UCSD-AML1 (cell line): ENCODE data around the gene TCERG1L.
"Not testable (repeated sequence)": the region's sequence is repeated elsewhere in the genome, so short reads cannot be mapped to it uniquely, and the experiment has no call there.

Experiments used
- DNase-seq: peaks from one replicate; lab custom pipeline; 2025; ENCODE audit not compliant: unreplicated experiment; lab: John Stamatoyannopoulos, UW

TCERG1L gene

DNA sequence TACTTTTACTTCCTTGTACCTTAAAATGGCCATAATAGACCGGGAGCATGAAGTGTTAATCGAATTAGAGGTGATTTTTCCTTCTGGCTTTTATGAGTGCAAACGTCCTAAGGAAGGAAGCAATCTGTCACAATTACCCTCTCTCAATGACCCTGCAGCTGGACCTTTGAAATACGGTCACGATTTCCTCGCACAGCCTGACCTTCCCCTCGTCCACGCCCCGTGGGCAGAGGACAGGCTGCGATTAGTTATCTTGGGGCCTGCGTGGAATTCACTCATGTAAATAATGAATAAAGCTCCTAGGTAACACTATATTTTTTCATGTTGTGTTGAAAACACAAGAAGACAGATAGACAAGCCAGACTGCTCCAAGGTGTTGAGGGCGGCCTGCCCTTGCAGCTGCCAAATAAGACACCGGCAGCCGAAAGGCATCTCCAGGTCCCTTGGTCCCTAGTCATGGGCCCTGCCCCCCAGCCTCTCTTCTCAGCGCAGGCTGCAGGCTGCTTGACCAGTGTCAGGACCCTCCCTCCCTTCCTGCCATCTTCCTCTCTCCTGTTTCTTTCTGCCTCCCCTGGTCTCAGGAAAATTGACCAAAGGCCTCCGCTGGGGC lies 199.9 kb downstream of the TCERG1L start:
- DNase-seq = no peak

- DNase-seq = no peak
These were observed 200.5 kb downstream of the TCERG1L start for GRCh38 chr10:131111007-131111406.

- no peak for DNase-seq
These were observed 201.2 kb downstream of the TCERG1L start for GRCh38 chr10:131110241-131110783.

GRCh38 chr10:131109726-131110125 lies 201.8 kb downstream of the TCERG1L start:
- DNase-seq = no peak

DNA sequence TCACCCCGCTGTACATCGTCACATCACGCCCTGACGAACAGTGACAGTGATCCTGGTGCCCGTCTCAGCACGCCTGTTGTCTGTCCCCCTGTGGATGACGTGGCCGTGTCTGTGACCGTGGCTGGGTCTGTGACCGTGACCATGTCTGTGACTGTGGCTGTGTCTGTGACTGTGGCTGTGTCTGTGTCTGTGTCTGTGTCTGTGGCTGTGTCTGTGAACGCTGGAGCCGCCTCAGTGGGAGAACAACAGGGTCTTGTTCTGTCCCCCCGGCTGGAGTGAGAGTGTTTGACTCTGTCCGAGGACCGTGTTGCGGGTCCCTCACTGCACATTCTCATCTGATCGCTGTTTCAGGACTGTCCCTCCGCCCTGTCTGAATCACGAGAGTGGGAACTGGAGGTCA lies 202.2 kb downstream of the TCERG1L start:
- DNase-seq = no peak

- no peak for DNase-seq
These were observed 203.6 kb downstream of the TCERG1L start for GRCh38 chr10:131107970-131108369.

GRCh38 chr10:131102676-131103075 lies 208.8 kb downstream of the TCERG1L start:
- DNase-seq = no peak

- no peak for DNase-seq
These were observed 209.4 kb downstream of the TCERG1L start for GRCh38 chr10:131102147-131102546.

DNA sequence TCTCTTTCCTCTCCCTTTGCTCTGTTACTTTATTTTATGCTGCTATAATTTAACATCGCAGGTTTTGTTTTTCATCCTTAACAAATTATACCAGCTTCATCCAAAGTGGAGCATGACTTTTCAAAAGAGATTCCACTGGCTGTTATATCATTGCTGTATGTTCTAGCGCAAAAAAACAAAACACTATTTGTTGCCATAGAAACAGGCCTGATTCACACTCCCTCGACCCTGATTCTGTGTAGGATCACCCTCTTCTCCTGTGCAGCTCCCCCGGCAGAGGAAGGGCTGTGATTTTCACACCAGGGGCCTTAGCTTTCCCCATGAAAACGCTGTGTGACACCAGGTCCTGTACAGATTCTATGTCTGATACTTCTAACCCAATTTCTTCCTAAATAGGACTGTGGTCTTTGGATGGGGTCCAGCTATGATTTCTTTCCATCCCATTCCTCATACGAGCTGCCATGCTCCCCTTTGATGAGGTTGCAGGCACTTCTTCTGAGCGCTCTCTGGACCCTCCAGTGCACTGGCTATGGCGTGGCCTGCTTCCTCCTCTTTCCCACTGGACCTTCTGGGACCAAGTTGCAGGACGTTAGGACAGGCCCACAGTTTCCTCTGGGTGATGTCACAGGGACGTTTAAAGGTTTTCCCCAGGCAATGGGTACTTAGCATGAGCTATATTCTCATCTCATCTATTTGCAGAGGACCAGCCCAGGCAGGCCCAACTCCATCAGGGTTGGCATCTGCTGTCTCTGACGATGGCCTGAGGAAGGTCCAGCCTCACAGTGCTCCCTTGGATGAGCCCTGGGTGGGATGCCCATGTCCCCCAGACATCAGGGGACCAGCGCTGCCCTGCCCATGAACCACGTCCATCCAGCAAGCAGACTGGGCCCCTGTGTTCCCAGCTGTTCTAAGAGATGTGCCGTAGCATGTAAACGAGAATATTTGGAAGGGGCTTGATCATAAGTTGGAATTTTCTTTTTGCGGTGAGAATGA lies 210.8 kb downstream of the TCERG1L start:
- DNase-seq = not testable (repeated sequence)

GRCh38 chr10:131099028-131099726 lies 212.3 kb downstream of the TCERG1L start:
- DNase-seq = no peak

DNA sequence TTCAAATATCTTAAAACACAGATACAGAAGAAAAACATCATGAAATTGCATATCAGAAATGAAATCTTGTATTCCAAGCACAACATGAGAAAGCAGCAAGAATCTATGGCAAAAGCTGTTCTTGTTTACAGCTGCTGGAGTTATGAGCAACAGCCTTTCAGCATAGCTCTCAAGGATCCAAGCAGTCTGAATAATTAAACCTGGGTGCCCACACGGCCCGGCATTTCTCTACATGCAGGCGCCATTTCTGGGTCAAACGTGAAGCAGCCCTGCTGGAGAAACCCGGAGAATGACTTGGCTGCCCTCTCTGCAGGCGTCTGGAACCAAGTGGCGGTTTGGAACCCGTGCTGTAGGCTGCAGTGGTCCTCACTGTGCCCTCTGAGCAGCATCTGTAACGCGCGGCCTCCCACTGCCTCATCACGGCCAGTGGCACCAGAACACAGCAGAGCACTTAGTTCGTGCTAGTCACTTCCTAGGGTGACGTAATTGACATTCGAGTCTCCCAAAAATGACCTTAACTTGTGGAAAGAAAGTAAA lies 213.0 kb downstream of the TCERG1L start:
- DNase-seq = no peak

GRCh38 chr10:131096031-131096430 lies 215.5 kb downstream of the TCERG1L start:
- no peak for DNase-seq

- DNase-seq = no peak
These were observed 216.3 kb downstream of the TCERG1L start for GRCh38 chr10:131095313-131095580.

- DNase-seq = no peak
These were observed 216.8 kb downstream of the TCERG1L start for GRCh38 chr10:131094527-131095312.

DNA sequence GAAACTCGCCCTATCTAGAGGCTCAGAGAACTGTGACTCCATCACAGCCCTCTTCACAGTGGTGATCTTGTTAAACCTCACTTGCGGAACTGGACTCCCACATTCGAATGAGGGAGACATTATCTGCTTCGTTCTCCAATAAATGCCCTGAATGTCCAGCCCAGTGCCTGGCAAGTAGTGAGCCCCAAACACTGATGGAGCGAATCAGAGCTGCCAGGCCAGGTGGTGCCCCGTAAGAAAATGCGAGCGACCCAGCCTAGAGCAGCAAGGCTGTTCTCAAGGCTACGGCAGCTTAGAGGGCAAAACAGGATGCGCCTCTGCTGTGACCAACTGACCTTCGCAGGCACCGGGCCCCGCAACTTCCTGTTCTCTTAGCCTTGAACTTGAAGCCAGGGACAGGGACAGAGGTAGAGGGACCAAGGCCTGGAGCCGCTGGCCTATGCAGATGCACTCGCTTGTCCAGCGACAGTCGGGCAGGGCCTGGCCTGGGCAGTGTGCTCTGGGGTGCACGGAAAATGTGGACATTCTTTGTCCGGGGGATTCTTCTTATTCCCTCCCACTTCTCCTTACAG lies 217.6 kb downstream of the TCERG1L start:
- DNase-seq = no peak

DNA sequence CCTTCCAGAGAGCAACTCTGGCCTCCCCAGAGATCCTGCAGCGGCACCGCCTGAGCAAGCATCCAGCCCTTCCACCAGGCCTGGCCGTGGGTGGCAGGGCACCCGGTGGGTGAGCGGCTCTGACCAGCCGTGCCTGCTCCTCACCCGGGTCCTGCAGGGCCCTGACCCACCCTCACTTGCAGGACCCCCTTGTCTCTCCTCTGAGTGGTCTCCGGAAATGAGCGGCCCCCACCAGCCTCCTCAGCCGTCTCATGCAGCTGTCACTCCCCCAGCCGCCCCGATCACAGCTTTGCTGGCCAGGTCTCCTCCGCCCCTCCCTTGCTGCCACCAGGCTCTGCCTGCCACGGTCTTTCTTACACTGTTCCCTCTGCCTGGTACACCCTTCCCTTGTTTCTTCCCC lies 218.2 kb downstream of the TCERG1L start:
- no peak for DNase-seq

DNA sequence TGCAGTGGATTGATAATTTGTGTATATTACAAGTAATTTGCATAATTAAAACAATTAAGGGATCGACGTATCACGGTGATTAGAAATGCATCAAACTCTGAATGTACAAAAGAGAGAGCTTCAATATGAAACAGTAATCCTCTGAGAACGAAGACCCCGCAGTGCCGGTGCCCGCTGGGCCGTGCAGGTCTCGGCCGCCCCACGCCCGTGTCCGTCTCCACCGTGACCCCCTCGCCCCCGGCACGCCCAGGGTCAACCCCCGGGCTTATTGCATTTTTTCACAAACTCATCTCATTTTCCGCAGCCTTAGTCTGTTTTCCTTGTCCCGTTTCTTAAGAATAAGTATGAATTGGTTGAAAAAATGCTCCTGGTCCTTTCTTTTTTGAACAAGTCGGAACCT lies 218.6 kb downstream of the TCERG1L start:
- no peak for DNase-seq

- DNase-seq = no peak
These were observed 219.1 kb downstream of the TCERG1L start for GRCh38 chr10:131092386-131092785.

- DNase-seq = no peak
These were observed 219.8 kb downstream of the TCERG1L start for GRCh38 chr10:131091682-131092081.
